CD4-positive, alpha-beta T cell treated with Interleukin-6 for 4 hours (primary cell): ENCODE measurements around the gene ZFYVE21.
A peak's percentile ranks its signal among the peaks of the same experiment; 100 is the strongest.
"Not testable (repeated sequence)": the region's sequence is repeated elsewhere in the genome, so short reads cannot be mapped to it uniquely, and the experiment has no call there.

Experiments
- DNase-seq: peaks from one replicate; pipeline ENCODE4 v3.0.0-alpha.2; 2020; ENCODE audit warnings: mixed read lengths

The ZFYVE21 gene

DNA sequence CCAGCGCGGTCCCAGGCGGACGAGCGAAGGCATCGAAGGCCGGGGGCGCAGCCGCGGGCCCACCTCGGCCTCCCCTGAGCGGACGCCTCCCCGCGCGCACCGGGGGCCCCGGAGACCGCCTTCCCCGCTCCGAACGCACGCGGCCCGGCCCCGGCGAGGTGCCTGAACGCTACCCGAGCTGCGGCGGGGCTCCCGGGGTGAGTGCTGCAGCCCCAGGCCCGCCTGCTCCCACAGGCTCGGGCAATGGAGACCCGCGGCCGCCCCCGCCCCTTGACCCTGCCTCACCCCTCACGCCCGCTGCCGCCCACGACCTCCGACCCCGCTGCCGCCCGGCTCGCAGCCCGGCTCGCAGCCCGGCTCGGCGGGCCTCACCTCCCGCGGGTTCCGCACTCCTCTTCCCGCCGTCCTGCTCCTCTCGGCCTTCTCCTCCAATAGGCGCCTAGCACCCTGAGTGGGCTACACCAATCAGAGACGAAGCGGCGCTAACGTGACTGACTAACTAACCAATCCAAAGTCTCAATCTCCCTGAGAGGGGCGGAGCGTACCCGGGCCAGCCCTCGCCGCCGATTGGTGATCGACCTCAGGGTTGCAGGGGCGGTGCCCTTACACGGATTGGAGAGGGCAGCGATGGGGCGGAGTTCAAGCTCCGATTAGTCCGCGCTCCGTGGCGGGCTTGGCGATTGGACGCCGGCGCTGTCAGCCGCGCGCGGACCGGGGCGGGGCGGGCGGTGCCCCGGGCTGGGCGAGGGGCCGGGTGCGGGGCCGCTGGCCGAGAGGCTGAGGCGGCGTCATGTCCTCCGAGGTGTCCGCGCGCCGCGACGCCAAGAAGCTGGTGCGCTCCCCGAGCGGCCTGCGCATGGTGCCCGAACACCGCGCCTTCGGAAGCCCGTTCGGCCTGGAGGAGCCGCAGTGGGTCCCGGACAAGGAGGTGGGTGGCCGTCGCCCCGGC lies at the start of gene ZFYVE21, which contains the start of gene XRCC3:
ZFYVE21 (plus strand) TSS at position 759 of the 949 bp plus-strand sequence; CDS start at position 791, 32 bp downstream.
XRCC3 (minus strand) TSS at position 400 of the 949 bp plus-strand sequence. CDS start 4,364 bp downstream, outside the sequence.
- peak; percentile 100 for DNase-seq

GRCh38 chr14:103667671-103668070 lies 47.9 kb upstream of the ZFYVE21 start:
- DNase-seq = no peak

DNA sequence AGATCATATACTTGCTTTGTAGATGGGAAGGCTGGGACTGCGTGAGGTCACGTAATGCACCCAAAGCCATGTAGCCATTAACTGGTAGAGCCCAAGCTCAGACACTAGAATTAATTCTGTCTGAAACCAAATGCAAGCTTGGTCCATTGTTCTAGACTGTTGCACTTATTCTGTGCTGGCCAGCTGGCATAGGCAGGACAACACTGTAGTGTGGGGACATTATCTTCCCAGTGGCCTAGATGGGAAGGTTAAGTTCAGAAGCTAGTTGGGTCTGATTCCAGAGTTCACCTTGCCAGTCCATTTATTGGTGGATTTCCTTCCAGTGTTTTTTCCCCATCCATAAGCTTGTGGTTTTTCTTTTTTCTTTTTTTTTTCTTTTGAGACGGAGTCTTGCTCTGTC lies 47.5 kb upstream of the ZFYVE21 start:
- DNase-seq = no peak

DNA sequence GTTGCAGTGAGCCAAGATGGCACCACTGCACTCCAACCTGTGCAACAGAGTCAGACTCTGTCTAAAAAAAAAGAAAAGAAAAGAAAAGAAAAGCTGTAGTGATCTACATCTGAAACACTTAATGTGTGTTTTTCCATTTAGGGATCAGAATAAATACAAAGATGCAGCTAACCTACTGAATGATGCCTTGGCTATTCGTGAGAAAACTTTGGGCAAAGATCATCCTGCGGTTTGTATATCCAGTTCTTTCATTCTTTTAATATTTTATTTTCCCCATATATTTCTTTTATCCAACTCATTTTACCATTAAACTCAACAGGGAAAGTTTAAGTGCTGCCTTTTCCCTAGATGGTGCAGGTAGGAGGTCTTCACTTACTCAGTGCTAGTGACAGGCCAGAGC lies 46.2 kb upstream of the ZFYVE21 start:
- no peak for DNase-seq

DNA sequence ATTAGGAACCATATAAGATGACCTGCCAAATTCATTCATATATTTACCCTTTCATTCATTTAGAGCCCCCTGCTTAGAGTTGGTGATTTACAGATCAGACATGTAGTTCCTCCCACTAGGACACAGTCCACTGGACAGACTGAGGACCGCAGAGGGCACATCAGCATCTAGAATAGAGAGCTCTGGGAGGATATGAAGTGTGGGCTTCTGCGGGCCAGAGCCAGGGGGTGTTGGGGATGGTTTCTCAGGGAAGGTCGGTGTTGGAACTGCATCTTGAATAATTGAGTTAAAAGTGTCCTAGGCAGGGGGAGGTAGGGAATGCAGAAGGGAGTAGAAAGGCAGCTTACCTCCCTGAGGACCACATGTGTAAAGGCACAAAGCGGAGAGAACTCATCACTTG lies 43.7 kb upstream of the ZFYVE21 start:
- DNase-seq = no peak

DNA sequence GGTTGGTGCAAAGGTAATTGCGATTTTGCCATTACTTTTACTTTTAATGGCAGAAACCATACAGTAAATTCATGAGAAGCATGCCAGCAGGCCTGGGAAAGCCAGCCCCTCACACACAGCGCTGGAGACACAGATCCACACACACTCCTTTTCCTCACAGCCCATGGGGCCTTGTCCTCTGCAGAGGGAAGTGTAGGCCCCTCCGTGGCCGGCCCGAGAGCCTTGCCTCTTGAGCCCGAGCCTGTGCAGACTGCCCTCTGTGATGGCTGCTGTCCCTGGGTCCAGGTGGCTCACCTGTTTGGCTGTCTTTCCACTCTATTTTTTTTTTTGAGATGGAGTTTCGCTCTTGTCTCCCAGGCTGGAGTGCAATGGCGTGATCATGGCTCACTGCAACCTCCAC lies 39.7 kb upstream of the ZFYVE21 start:
- no peak for DNase-seq

DNA sequence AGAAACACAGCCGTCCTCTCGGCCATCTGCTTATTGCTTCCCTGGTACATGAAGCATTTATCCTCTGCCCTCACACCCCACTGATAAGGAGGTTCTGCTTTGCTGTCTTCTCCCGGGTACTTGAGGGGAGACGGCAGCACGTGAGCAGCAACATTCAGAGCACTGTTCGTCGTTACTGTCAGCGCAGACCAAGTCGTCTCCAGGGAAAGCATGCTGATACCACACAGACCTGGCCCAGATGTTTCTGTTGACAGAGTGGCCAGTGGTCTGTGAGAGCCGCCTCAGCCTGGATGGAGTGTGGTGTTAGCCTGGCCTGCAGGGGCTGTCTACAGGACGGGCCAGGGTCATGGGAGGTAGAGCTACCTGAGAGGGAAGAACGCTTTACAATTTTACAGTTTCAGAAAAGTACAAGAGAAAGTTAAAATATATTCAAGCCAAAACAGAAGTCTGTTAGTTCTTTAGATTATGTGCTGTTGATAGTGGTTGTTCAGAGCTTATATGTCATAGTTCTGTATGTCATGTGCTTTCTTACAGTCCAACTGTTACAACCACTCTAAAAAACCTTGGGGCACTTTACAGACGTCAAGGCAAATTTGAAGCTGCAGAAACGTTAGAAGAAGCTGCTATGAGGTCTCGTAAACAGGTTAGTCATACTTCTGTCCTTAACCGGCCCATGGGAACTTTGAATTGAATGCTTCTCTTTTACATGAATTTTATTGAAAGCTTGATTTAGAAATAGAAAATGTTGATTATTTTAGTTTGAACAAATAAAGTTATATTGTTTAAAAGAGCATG lies 38.5 kb upstream of the ZFYVE21 start:
- no peak for DNase-seq

DNA sequence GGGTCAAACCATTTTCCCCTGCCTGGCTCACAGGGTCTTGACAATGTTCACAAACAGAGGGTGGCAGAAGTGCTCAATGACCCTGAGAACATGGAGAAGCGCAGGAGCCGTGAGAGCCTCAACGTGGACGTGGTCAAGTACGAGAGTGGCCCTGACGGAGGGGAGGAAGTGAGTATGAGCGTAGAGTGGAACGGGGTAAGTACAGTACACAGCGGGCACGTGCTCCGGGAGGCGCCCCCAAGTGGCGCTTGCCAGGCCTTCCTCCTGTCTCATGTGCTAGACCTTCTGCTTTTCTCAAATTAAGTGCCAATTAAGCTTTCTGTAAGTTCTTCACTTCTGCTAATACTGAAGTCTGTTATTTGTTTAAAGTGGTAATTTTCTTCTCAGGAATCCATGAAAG lies 36.3 kb upstream of the ZFYVE21 start:
- peak; percentile 49 for DNase-seq

DNA sequence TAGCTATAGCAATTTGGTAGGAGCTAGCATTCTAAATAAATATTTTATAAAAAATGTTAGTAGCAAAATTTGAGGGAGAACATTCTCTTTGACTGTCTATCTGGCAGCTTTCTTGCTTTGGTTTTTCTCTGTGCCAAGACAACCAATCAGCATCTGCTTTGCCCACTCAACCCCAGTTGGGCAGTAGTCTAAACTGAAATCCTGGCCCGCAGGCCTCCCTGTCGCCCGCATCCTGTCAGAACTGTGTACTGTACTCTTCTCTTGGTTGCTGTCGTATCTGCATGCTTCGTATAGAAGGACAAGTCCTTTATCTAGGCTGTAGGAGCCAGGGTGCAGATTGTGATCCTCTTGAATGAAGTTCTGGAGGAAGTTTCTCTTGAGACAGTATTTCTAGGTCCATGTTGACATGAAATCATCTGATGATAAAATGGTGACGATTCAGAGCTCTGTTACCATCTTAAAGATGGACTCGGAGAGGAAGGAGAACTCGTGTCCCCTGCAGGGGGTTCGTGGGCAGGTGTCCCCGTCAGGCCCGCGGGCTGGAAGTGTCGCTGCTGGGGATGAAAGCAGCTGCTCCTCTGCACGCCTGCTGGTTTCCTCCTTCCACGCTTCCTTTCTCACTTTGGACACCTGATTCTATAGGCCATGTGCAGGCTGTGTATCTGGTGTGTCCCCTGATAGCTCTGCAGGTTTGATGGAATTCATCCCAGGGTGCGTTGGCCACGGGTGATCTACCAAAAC lies 34.9 kb upstream of the ZFYVE21 start:
- no peak for DNase-seq

DNA sequence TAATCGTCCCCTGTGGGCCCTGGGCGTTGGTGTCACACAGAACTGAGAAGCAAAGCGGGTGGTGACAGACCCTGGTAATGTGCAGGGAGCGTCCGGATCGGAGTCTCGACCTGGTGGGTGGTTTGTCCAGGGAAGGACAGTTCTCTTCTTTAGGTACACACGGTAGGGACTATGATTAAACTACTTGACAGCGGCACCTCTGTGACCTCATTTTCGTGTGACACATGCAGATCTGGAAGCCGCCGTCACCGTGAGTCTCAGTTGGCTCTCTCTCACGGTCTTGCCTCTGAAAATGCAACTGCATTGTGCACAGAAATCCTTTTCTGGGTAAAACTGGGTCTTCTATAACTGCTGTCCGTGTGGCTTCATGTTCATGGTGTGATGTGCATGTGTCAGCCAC lies 32.5 kb upstream of the ZFYVE21 start:
- DNase-seq = no peak

- DNase-seq = no peak
Measured at GRCh38 chr14:103684471-103684870, 31.1 kb upstream of the ZFYVE21 start.

GRCh38 chr14:103684871-103685270 lies 30.7 kb upstream of the ZFYVE21 start:
- DNase-seq = no peak

DNA sequence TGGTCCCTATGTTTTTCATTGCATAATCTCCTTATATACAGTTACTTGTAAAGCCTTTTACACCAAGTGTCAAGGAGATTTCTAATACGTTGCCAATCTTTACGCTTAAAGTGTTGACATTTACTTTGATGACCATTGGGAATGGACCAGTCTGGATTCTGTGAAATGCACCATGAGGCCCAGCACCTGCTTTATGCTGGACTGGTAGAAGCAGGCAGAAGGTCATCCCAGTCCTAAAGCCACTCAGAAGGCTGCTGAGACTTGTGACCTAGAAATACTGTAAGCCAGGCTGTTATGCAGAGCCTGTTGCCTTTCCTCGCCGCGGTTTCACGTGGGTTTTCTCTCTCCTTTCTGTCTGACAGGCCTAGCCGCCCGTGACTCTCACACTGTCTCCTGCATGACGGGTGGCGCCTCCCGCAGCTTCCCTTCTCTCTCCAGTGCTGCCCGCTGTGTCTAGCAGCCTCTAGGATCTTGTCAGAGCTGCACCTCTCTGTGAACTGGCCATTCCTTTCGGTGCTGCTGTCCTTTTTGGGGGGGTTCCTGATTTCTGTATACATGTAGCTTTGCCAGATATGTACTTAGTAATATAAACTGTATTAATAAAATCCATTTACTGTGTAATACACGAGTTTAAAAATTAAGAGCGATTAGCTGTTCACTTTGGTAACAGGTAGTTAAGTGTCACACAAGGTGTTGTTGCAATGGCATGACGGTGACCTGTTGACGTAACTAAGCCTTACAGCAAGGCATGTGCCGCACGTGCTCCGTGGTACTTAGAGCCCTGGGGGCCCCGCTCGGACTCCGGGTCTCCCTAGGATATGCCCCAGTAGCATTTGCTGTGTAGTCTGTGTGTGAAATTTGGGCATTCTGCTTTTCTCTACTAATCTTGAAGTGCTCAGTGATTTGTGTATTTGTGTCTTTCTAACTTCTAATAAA lies 30.1 kb upstream of the ZFYVE21 start:
- no peak for DNase-seq

DNA sequence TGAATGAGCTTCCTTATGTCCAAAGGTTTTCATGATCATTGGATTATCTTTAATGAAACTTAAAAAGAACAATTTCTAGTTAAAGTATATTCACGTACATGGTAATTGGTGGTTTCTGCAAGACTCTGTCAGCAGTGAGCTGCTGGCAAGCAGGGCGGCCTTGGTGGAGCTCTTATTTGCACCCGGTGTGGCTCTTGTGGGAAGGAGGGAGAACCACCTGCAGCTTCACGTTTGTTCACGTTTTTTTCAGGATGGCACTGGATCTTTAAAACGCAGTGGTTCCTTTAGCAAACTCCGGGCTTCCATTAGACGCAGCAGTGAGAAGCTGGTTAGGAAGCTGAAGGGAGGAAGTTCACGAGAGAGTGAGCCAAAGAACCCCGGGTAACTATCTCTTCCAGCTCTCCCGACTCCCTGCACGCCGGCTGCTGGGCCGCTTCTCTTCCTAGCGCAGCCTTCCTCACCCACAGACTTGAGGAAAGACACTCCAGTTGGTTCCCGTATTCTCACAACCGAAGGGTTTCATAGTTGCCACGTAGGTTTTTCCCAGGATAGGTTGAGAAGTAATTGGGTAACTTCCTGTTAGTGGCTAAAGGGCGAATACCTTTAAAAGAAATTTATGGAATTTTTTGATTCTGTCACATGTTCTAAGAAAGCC lies 28.7 kb upstream of the ZFYVE21 start:
- DNase-seq = no peak

DNA sequence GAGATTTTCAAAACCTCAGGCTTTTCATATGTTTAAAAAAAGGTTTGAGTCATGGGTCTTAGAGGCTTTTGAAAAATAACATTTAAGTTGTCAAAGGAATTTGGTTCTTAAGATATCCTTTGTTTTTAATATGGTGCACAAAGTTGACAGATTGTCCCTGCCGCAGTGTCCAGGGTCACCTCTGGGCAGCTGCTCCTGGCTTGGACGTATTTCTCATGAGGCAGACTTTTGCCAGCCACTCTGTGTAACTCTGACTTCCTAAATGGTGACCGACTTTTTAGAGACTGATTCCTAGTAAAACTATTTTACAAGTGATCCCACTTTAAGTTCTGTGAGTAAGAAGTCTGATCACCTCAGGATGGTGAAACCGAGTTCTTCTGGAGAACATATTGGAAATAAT lies 27.9 kb upstream of the ZFYVE21 start:
- no peak for DNase-seq

GRCh38 chr14:103688441-103688840 lies 27.2 kb upstream of the ZFYVE21 start:
- DNase-seq = no peak

DNA sequence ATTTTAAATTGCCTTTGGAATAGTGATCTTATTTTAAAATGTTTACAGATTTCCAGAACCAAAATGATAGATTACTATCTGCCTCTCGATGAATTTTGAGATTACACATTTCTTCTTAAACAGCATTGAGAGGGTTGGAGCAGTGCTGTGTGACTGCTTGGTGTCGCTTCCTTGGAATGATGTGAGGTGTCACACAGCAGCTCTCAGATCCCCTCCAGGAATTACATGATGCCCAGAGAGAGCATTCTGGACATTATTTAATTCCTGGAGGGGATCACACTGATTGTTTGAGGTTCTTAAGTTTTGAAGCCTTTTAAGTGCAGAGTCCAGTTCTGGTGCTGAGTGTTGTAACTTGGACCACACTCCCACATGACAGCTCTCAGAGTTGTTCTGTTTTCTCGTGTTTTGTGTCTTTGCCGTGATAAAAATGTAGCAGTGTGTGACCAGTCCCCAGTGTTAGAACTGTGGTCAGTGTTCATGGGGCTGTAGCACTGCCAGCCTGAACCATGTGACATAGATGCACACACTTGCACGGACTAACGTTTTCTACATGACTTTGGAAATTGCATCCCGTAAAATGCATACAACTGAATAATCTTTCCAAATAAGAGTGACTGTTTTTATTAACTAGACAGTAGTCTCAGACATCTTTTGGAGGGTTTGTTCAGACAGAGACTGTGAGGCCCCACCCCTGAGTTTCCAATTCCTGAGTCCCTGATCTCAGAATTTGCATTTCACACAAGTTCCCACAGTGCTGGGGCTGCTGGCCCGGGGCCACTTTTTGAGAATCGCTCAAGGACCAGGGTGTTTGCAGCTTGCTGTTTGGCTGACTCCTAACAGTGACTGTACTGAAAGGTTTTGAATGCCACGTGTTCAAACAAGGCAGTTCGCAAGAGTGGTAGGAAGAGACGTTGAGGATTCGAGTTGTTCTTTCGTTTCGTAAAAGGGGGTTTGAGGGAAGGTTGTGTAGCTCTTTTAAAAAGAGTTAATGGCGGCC lies 26.4 kb upstream of the ZFYVE21 start:
- no peak for DNase-seq

- DNase-seq = no peak
Measured at GRCh38 chr14:103690332-103690731, 25.3 kb upstream of the ZFYVE21 start.

GRCh38 chr14:103691655-103692054 lies 24.0 kb upstream of the ZFYVE21 start:
- DNase-seq = not testable (repeated sequence)

GRCh38 chr14:103692159-103692558 lies 23.5 kb upstream of the ZFYVE21 start:
- no peak for DNase-seq
